ENCODE results near the gene SNX13.

- TF ChIP-seq POLR2AphosphoS5 (IDR thresholded peaks at IDR 0.05; ENCODE audit: low read depth) = no peak
- no peak for TF ChIP-seq CTCF (IDR thresholded peaks at IDR 0.05; ENCODE audit: insufficient read depth, low read length)
- no peak for TF ChIP-seq REST (IDR thresholded peaks at IDR 0.05; ENCODE audit: insufficient replicate concordance, low read depth)
- no peak for TF ChIP-seq GABPA (IDR thresholded peaks at IDR 0.05; ENCODE audit: low read depth)
Measured at GRCh38 chr7:17807242-17807641, 133.1 kb downstream of the SNX13 start.

Data from HL-60 (cell line).